Tibial artery (tissue), 4 donors: ENCODE results near the gene KIT.

Experiments used
- DNase-seq, 2 donors: peaks; one replicate each; pipeline ENCODE4 v3.0.0-alpha.2; 2019
- H3K27ac ChIP-seq, 2 donors: fragments of 200-600 bp; sonication (generic) in 1 of 2; 1 replicate in 1 of 2; 2 replicates in 1 of 2; pipeline ENCODE4 v1.5.1; 2018 to 2019; ENCODE audit warnings: mild to moderate bottlenecking in 1 of 2
- H3K27me3 ChIP-seq, 2 donors: fragments of 200-600 bp; sonication (generic) in 1 of 2; one replicate each; pipeline versions ENCODE4 v1.5.1 to v1.6.0; 2016 to 2019
- H3K36me3 ChIP-seq, 3 donors: fragments of 200-600 bp; sonication (generic) in 2 of 3; one replicate each; pipeline ENCODE4 v1.5.1; 2016 to 2019; ENCODE audit warnings: mild to moderate bottlenecking in 2 of 3
- H3K4me1 ChIP-seq, 4 donors: fragments of 200-600 bp; sonication (generic) in 2 of 4; 1 replicate in 3 of 4; 2 replicates in 1 of 4; pipeline ENCODE4 v1.5.1; 2016 to 2019
- H3K4me3 ChIP-seq, 2 donors: fragments of 200-600 bp; sonication (generic) in 1 of 2; 1 replicate in 1 of 2; 2 replicates in 1 of 2; pipeline ENCODE4 v1.5.1; 2018 to 2019; ENCODE audit warnings: mild to moderate bottlenecking in 2 of 2
- H3K9me3 ChIP-seq, 3 donors: fragments of 200-600 bp; sonication (generic) in 1 of 3; one replicate each; pipeline ENCODE4 v1.5.1; 2016 to 2019
- intact Hi-C: fragments of 100-400 bp; cut with DNase I; formaldehyde crosslinking; loops from one replicate; pipeline ENCODE4 v1.15.0; 2023; ENCODE audit warnings: low total_unique reads
- TF ChIP-seq, protein P1 (sequence below), 2 experiments: fragments of 200-600 bp in 1 of 2; fragments of 450-650 bp in 1 of 2; IDR thresholded peaks; one replicate each; pipeline ENCODE4 v1.5.1; 2017 to 2019; ENCODE audit warnings: antibody characterized with exemption in 2 of 2, mild to moderate bottlenecking in 1 of 2, moderate library complexity in 1 of 2

KIT gene

DNA sequence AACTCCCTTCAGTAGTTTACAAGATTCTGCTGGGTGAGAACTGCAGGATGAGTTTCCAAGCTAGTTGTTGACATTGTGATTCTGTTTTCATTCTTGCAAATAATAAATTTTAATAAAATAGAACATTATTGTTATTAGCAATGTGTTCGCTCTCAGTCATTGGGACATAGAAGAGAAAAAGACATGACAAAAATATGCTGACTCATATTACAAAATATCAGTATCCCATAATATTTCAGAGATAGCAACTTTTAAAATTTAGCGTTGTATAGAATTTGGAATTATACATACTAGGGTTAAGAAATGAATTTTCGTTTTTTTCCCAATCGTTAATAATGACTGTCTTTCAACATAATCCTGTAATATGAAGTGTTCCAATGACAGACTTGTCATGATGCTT is 45.4 kb downstream of the KIT start:
- DNase-seq: no peak
- H3K27ac ChIP-seq: no peak overlapping the region
- peaks cover 0 to 5% (median 0%) of the 10 kb centered on the region in 3 donors for H3K36me3 ChIP-seq
- no peaks in the 10 kb centered on the region for H3K27me3 ChIP-seq
- no peak overlapping the region for H3K4me3 ChIP-seq
- TF ChIP-seq, protein P1, sequence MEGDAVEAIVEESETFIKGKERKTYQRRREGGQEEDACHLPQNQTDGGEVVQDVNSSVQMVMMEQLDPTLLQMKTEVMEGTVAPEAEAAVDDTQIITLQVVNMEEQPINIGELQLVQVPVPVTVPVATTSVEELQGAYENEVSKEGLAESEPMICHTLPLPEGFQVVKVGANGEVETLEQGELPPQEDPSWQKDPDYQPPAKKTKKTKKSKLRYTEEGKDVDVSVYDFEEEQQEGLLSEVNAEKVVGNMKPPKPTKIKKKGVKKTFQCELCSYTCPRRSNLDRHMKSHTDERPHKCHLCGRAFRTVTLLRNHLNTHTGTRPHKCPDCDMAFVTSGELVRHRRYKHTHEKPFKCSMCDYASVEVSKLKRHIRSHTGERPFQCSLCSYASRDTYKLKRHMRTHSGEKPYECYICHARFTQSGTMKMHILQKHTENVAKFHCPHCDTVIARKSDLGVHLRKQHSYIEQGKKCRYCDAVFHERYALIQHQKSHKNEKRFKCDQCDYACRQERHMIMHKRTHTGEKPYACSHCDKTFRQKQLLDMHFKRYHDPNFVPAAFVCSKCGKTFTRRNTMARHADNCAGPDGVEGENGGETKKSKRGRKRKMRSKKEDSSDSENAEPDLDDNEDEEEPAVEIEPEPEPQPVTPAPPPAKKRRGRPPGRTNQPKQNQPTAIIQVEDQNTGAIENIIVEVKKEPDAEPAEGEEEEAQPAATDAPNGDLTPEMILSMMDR (IDR thresholded peaks at IDR 0.05): no peak
- H3K4me1 ChIP-seq: no peaks in the 10 kb centered on the region
- H3K9me3 ChIP-seq: no peaks in the 10 kb centered on the region
- intact Hi-C loops: no loop called here

- intact Hi-C loops: no loop called here
- Histone ChIP-seq H3K27me3 (no peaks in the 10 kb centered on the region), H3K27ac (no peak overlapping the region), H3K9me3 (no peaks in the 10 kb centered on the region), H3K36me3 (no peaks in the 10 kb centered on the region), H3K4me3 (no peak overlapping the region), H3K4me1 (no peaks in the 10 kb centered on the region)
- DNase-seq: no peak
- TF ChIP-seq, protein P1 (IDR thresholded peaks at IDR 0.05): no peak
Measured at GRCh38 chr4:54707406-54707805, 49.6 kb downstream of the KIT start.

DNA sequence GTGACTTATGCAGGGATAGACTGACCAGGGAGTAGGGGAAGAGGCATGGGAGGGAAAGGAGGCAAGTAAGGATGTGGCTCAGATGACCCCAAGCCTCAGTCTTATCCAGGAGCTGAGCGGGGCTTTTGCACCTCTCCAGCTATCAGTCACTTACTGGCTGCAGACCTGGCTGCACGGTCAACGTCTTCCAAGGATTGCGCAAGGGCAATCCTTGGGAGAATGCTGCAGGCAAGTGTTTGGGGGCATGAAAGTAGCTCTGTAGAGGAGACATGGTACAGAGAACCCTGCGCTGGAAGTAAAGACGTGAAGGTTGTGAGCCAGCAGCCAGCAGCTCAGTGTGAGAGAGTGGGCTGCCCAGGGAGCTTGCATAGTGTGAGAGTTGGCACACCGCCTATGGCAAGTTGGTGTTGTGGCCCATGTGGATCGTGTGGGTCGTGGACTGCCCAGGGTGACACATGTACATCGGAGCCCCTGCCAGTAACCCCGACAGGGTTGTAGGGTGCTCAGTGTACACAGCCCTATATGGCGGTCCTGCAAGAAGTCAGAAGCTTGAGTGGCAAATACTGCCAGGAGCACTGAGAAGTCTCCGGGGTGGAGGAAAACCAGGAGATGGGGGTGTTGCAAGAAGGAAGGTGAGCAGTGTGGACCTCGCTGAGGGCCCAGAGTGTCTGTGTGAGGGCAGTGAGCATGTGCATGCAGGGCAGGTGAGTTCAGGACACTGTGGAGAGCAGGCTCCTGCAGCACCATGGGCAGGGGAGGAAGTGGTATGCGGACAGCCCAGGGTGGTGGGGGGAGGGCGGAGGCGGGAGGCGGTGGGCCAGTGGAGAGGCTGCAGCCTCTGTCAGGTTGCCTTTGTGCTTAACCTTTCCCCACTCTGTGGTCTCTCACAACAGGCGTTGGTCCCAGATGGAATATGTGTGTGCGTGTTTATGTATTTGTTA is 50.9 kb downstream of the KIT start:
- Histone ChIP-seq H3K9me3 (no peaks in the 10 kb centered on the region), H3K36me3 (no peaks in the 10 kb centered on the region), H3K4me1 (no peaks in the 10 kb centered on the region), H3K4me3 (no peak overlapping the region), H3K27ac (no peak overlapping the region), H3K27me3 (no peaks in the 10 kb centered on the region)
- TF ChIP-seq, protein P1 (IDR thresholded peaks at IDR 0.05): no peak
- no peak for DNase-seq
- intact Hi-C loops: no loop called here

DNA sequence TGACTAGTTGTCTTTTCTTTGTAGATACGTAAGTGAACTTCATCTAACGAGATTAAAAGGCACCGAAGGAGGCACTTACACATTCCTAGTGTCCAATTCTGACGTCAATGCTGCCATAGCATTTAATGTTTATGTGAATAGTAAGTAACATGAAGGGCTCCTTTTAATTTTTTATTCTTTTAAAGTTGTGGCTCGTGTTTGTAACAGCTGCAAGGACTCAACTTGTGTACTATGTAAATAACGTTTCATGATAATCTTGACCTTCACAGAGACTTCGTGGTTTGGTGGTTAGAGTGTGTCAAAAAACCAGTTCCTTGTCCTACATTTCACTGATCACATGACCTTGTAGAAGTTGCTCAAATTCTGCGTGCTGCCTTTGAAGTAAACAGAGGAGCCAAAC is 51.6 kb downstream of the KIT start:
- Histone ChIP-seq H3K4me3 (no peak overlapping the region), H3K9me3 (no peaks in the 10 kb centered on the region), H3K36me3 (no peaks in the 10 kb centered on the region), H3K4me1 (no peaks in the 10 kb centered on the region), H3K27ac (no peak overlapping the region), H3K27me3 (no peaks in the 10 kb centered on the region)
- TF ChIP-seq, protein P1 (IDR thresholded peaks at IDR 0.05): no peak
- DNase-seq: no peak
- intact Hi-C loops: no loop called here

GRCh38 chr4:54712206-54712605 is 54.4 kb downstream of the KIT start:
- DNase-seq: no peak
- TF ChIP-seq, protein P1 (IDR thresholded peaks at IDR 0.05): no peak
- Histone ChIP-seq H3K27ac (no peak overlapping the region), H3K9me3 (no peaks in the 10 kb centered on the region), H3K4me1 (no peaks in the 10 kb centered on the region), H3K36me3 (no peaks in the 10 kb centered on the region), H3K4me3 (no peak overlapping the region), H3K27me3 (no peaks in the 10 kb centered on the region)
- intact Hi-C loops: no loop called here
